ENCODE data around the gene STXBP4. TPM values are rescaled to one million over a fixed set of nuclear protein-coding genes. Genes with fewer than 3 reads are reported as not detected.

Gene STXBP4
- polyA plus RNA-seq, 1 donor (not counting 4 experiments of a cell fraction or from before 2014, with no cell fraction given), result 4.2 TPM

DNA sequence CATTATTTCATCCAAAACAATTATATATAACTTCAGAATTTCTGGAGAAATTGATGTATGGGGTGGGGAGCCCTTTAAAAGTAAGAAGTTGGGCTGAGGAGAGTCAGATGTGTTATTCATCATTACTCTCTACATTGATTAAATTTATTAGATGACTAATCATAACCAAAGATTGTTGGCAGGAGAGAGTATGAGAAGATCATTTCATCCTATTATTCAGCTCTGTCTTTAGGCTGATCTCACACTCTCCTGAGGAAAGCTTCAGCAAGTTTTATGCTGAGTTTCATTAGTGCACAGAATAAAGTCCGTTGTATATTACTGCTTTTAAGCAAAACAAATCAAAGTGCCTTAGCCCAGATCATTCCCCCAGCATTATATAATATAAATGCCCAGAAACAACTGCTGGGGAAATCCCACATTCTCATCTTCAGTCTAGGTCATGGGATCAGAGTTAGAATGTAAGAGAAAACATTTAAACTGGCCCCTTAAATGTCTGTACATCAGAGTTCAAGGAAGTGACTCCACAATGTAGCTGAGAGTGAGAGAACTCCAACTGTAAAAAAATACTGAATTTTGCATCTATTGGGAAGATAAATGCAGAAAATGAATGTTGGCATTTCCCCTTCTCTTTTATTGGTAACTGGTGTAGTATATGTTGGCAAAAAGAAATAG lies 166.1 kb downstream of the STXBP4 start:
- H3K9me3 ChIP-seq (ENCODE audit: control insufficient read depth, low read depth, low read length), result no peaks in the 10 kb centered on the region
- no peaks in the 10 kb centered on the region for H3K36me3 ChIP-seq (ENCODE audit: control insufficient read depth in 2 of 2, extremely low read depth in 1 of 2, insufficient read depth in 2 of 2, low read length in 2 of 2)
- TF ChIP-seq, protein P1, sequence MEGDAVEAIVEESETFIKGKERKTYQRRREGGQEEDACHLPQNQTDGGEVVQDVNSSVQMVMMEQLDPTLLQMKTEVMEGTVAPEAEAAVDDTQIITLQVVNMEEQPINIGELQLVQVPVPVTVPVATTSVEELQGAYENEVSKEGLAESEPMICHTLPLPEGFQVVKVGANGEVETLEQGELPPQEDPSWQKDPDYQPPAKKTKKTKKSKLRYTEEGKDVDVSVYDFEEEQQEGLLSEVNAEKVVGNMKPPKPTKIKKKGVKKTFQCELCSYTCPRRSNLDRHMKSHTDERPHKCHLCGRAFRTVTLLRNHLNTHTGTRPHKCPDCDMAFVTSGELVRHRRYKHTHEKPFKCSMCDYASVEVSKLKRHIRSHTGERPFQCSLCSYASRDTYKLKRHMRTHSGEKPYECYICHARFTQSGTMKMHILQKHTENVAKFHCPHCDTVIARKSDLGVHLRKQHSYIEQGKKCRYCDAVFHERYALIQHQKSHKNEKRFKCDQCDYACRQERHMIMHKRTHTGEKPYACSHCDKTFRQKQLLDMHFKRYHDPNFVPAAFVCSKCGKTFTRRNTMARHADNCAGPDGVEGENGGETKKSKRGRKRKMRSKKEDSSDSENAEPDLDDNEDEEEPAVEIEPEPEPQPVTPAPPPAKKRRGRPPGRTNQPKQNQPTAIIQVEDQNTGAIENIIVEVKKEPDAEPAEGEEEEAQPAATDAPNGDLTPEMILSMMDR (optimal IDR thresholded peaks at IDR 0.05 in 1 of 3, IDR thresholded peaks at IDR 0.05 in 1 of 3, conservative IDR thresholded peaks at IDR 0.05 in 1 of 3; ENCODE audit: extremely low read depth in 1 of 3, insufficient read depth in 2 of 3, low read length in 3 of 3), result no peak
- TF ChIP-seq EZH2 (IDR thresholded peaks at IDR 0.05; ENCODE audit: low read length), result no peak
- H3K4me2 ChIP-seq (ENCODE audit: control insufficient read depth, extremely low read depth, insufficient read depth, low read depth, low read length), result no peak overlapping the region
- no peaks in the 10 kb centered on the region for H3K4me1 ChIP-seq (ENCODE audit: control insufficient read depth, extremely low read depth, insufficient read depth, low read length)
- H4K20me1 ChIP-seq (ENCODE audit: control insufficient read depth, extremely low read depth, insufficient read depth, low read length), result no peaks in the 10 kb centered on the region
- H3K79me2 ChIP-seq (ENCODE audit: control insufficient read depth, insufficient read depth, low read length), result no peaks in the 10 kb centered on the region
- H3K27ac ChIP-seq (ENCODE audit: control insufficient read depth, insufficient read depth, low read length), result no peak overlapping the region
- H3K4me3 ChIP-seq (ENCODE audit: control insufficient read depth in 2 of 3, extremely low read depth in 1 of 3, insufficient read depth in 2 of 3, low read depth in 1 of 3, low read length in 3 of 3), result no peak overlapping the region
- no peak for FAIRE-seq
- no peak overlapping the region for H3K9ac ChIP-seq (ENCODE audit: control insufficient read depth, extremely low read depth, insufficient read depth, low read length)
- no peaks in the 10 kb centered on the region for H3K9me1 ChIP-seq (ENCODE audit: control insufficient read depth, extremely low read depth, insufficient read depth, low read length)
- H3K27me3 ChIP-seq (ENCODE audit: control insufficient read depth, extremely low read depth, insufficient read depth, low read length), result no peaks in the 10 kb centered on the region
- dilution Hi-C loops (cut with MboI; ENCODE audit: extremely low pct_ligation_motif_present, low sequenced_read_pairs), result no loop called here
- no peak for DNase-seq (ENCODE audit: low read depth, low spot score)
- no peak overlapping the region for H2AFZ ChIP-seq (ENCODE audit: control insufficient read depth, low read length)

DNA sequence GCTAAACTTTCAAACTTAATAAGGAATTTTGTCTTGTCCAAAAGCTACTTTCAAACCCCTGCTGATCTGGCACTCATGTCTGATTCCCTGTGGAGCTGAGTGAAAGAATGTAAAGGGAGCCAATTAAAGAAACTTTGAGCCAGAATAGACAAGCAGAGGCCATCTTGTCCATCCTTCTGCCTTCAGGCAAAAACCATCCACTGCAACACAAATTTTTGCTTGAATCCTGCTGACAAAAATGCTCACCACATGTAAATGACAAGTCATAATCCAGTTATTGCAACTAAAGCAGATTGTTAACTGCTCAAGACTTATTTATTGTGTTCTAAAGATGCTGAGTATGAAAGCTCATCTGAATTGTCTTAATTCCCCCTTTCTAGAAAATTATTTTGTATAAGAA lies 172.2 kb downstream of the STXBP4 start:
- no peaks in the 10 kb centered on the region for H3K36me3 ChIP-seq (ENCODE audit: control insufficient read depth in 2 of 2, extremely low read depth in 1 of 2, insufficient read depth in 2 of 2, low read length in 2 of 2)

More for the DNA sequence above, 172.2 kb downstream of the STXBP4 start:
- Histone ChIP-seq H3K9me1 (ENCODE audit: control insufficient read depth, extremely low read depth, insufficient read depth, low read length) (no peaks in the 10 kb centered on the region), H4K20me1 (ENCODE audit: control insufficient read depth, extremely low read depth, insufficient read depth, low read length) (no peaks in the 10 kb centered on the region), H3K4me1 (ENCODE audit: control insufficient read depth, extremely low read depth, insufficient read depth, low read length) (no peaks in the 10 kb centered on the region), H2AFZ (ENCODE audit: control insufficient read depth, low read length) (no peak overlapping the region), H3K27me3 (ENCODE audit: control insufficient read depth, extremely low read depth, insufficient read depth, low read length) (no peaks in the 10 kb centered on the region), H3K4me3 (ENCODE audit: control insufficient read depth in 2 of 3, extremely low read depth in 1 of 3, insufficient read depth in 2 of 3, low read depth in 1 of 3, low read length in 3 of 3) (no peak overlapping the region), H3K4me2 (ENCODE audit: control insufficient read depth, extremely low read depth, insufficient read depth, low read depth, low read length) (no peak overlapping the region), H3K79me2 (ENCODE audit: control insufficient read depth, insufficient read depth, low read length) (no peaks in the 10 kb centered on the region), H3K9ac (ENCODE audit: control insufficient read depth, extremely low read depth, insufficient read depth, low read length) (no peak overlapping the region), H3K27ac (ENCODE audit: control insufficient read depth, insufficient read depth, low read length) (no peak overlapping the region), H3K9me3 (ENCODE audit: control insufficient read depth, low read depth, low read length) (no peaks in the 10 kb centered on the region)
- DNase-seq (ENCODE audit: low read depth, low spot score) (no peak), FAIRE-seq (peak; percentile 52)
- TF ChIP-seq, protein P1 (optimal IDR thresholded peaks at IDR 0.05 in 1 of 3, IDR thresholded peaks at IDR 0.05 in 1 of 3, conservative IDR thresholded peaks at IDR 0.05 in 1 of 3; ENCODE audit: extremely low read depth in 1 of 3, insufficient read depth in 2 of 3, low read length in 3 of 3), result no peak
- no peak for TF ChIP-seq EZH2 (IDR thresholded peaks at IDR 0.05; ENCODE audit: low read length)
- dilution Hi-C loops (cut with MboI; ENCODE audit: extremely low pct_ligation_motif_present, low sequenced_read_pairs), result no loop called here
